Uterus (tissue), 2 donors: Measurements from ENCODE around the gene ATP13A5.

Experiments
- CTCF ChIP-seq, 4 experiments: fragments of 200-600 bp in 2 of 4; fragments of 450-650 bp in 2 of 4; sonication (generic) in 2 of 4; IDR thresholded peaks; one replicate each; pipeline ENCODE4 v1.5.1; 2016 to 2019; ENCODE audit warnings: antibody characterized with exemption in 4 of 4, mild to moderate bottlenecking in 2 of 4, moderate library complexity in 1 of 4
- POLR2A ChIP-seq, 2 donors: fragments of 450-650 bp; IDR thresholded peaks; one replicate each; pipeline ENCODE4 v1.6.1; 2016; ENCODE audit warnings: antibody characterized with exemption in 2 of 2, mild to moderate bottlenecking in 1 of 2, moderate library complexity in 1 of 2

DNA sequence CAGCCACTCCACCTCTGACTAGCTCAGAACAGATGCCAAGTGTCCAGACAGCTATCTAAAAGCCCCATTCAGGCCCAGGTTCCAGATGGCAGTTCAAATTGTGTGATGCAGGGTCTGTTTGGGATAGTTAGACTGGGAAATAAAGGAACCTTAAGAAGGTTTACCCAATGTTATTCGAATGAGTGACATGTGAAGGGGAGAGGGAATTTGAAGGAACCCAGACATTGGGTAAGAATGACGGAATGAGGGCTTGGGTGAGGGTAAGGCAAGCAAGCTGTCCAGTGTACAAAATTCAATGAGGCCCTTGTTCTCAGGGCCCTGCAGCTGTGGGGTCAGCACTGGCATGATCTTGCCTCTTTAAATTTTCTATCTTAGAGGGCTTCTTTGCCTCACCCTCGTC lies 34.1 kb downstream of the ATP13A5 start:
- no peak for TF ChIP-seq POLR2A (IDR thresholded peaks at IDR 0.05)
- no peak for TF ChIP-seq CTCF (IDR thresholded peaks at IDR 0.05)
